OCI-LY3 (cell line): ENCODE measurements around the gene OR52K1.

ENCODE experiments used
- EZH2phosphoT487 ChIP-seq: fragments of 200-600 bp; shearing (Covaris generic); IDR thresholded peaks from 2 replicates; pipeline ENCODE4 v1.6.1; 2018; ENCODE audit warnings: antibody characterized with exemption, mixed run types, low read depth
- TF ChIP-seq, protein P1 (sequence below): fragments of 200-600, 300-600 bp; sonication (generic); IDR thresholded peaks from 2 replicates; pipeline ENCODE4 v1.5.1; 2014; ENCODE audit warnings: antibody characterized with exemption, low read length, low read depth

GRCh38 chr11:4527926-4528325, 45.5 kb downstream of the OR52K1 start:
- TF ChIP-seq EZH2phosphoT487: no peak
- TF ChIP-seq, protein P1, sequence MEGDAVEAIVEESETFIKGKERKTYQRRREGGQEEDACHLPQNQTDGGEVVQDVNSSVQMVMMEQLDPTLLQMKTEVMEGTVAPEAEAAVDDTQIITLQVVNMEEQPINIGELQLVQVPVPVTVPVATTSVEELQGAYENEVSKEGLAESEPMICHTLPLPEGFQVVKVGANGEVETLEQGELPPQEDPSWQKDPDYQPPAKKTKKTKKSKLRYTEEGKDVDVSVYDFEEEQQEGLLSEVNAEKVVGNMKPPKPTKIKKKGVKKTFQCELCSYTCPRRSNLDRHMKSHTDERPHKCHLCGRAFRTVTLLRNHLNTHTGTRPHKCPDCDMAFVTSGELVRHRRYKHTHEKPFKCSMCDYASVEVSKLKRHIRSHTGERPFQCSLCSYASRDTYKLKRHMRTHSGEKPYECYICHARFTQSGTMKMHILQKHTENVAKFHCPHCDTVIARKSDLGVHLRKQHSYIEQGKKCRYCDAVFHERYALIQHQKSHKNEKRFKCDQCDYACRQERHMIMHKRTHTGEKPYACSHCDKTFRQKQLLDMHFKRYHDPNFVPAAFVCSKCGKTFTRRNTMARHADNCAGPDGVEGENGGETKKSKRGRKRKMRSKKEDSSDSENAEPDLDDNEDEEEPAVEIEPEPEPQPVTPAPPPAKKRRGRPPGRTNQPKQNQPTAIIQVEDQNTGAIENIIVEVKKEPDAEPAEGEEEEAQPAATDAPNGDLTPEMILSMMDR: no peak
